GM18499 (cell line): ENCODE measurements around the gene CHD2.
"Not testable (repeated sequence)": the region's sequence is repeated elsewhere in the genome, so short reads cannot be mapped to it uniquely, and the experiment has no call there.

Experiments used
- ATAC-seq: cut with Tn5 transposase; IDR thresholded peaks from one replicate; pipeline ENCODE4 v1.9.1; 2021; ENCODE audit warnings: moderate number of reproducible peaks; ENCODE audit not compliant: insufficient read depth, unreplicated experiment

CHD2 gene

GRCh38 chr15:92903966-92904721 lies 4.0 kb downstream of the CHD2 start:
- ATAC-seq = peak; percentile 42

DNA sequence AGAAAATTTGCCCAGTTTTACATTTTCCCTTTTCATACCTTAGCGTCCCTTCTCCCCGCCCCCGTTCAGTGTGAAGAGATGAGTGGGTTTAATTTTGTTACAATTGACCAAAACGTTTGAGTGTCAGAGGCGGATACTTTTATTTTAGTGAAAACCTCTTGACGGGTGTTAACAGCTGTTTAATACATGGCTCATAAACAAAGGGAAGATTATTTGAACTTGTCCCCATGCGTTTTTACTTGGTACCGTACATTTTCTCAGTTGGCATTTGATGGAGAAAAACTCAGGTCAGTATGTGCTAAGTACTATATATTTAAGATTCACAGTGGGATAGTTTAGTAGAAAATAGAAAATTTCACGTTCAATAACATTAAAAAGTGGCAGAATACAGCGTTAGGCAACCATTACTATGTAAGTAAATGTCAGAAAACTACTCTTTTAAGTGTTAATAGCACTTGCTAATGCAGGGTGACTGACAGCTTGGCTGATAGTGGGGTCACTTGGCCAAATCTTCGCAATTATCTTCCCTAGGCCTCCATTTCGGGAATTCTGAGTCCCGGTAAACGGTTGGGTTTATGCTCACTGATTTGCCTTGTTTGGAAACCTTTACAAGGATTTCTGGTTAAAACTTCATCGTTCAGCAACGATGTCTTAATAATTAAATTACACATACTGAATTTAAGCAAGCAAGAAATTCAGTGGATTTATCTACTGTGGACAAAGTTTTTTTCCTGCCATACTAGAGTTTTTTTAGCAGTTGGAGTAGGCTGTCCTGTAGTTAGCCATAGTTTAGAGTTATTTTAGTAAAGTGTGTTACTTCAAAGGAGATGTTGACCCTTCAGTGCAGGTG lies 4.8 kb downstream of the CHD2 start:
- no peak for ATAC-seq

GRCh38 chr15:92906020-92906419 lies 5.9 kb downstream of the CHD2 start:
- ATAC-seq = no peak

GRCh38 chr15:92906563-92907081 lies 6.5 kb downstream of the CHD2 start:
- ATAC-seq = peak; percentile 46

DNA sequence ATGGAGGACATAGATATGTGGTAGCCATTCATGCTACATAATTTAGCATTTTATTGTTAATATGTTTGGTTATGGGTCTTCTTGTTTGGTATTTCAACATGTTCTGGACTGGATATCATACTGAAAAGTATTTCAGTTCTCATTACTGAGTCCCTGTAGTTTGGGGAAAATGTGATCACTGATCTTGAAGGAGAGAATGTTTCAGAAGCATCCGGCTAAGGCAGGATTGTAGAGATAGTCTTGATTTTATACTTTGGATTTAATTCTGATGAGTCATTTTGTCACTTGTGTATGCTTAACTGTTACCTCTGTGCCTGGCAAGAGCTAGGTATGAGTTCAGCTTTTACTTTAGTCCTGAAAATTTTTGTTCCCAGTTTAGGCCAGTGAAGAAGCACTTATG lies 7.1 kb downstream of the CHD2 start:
- no peak for ATAC-seq

DNA sequence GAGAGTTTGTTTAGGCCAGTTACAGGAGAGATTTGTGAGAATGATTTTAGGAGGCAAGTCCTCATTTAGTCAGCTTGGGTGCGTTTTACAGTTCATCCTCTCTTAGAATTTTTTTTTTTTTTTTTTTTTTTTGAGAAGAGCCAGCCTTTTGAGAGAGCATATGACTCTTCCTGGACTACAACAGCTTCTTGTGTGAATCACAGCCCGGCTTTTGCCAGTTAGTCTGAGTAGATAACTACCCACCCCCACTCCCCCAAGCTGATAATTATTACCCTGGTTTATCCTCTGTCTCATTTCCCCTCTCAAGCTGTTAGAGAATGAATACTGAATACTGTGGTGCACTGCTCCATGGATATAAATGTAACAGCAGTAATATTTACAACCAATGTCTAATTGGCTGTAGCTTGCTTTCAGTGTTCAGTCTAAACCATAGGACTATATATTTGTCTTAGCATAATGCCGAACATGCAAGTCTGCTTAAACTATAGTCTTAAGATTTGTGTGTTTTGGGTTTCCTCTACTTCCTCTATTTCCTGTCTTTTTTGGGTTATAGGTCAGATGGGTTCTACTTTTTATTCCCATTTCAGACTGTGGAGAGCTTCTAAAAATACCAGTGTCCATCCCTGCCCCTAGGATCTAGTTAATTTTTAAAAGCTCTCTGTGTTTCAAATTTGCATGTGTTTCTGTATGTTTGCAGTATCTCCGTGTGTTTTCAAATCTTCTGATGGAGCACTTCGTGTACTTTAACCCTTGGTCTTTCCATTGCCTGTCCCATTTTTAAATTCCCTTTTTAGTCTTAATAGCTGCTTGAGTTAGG lies 8.0 kb downstream of the CHD2 start:
- ATAC-seq = no peak

- ATAC-seq = no peak
Observed at GRCh38 chr15:92908713-92909057, 8.6 kb downstream of the CHD2 start.

GRCh38 chr15:92909136-92909781 lies 9.1 kb downstream of the CHD2 start:
- no peak for ATAC-seq

DNA sequence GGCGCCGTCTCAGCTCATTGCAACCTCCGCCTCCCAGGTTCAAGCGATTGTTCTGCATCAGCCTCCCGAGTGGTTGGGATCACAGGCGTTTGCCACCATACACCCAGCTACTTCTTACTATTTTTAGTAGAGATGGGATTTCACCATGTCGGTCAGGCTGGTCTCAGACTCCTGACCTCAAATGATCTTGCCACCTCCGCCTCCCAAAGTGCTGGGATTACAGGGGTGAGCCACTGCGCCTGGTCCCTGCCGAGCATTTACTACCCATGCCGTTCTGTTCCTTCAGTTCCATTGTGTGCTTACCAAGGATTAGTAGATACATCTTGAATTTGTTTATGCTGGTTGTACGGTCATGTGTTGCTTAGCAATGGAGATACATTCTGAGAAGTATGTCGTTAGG lies 10.3 kb downstream of the CHD2 start:
- no peak for ATAC-seq

DNA sequence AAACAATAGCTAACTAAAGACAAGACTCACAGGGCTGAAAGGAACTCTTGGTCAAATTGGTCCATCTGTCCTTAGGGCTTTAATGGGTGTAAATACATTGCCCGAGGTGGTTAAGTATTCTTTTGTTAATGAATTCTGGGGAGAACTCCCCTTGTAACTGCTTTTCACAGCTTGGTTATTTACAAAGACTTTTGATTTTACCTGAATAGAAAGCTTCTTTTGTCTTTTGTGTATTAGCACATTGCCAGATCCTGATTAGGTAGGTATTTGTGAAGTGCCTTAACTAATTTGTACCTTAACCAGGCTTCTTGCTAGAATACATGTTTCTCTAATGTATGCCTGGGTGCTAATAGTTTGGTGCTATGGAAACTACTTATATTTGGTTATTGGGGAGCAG lies 14.0 kb downstream of the CHD2 start:
- no peak for ATAC-seq

DNA sequence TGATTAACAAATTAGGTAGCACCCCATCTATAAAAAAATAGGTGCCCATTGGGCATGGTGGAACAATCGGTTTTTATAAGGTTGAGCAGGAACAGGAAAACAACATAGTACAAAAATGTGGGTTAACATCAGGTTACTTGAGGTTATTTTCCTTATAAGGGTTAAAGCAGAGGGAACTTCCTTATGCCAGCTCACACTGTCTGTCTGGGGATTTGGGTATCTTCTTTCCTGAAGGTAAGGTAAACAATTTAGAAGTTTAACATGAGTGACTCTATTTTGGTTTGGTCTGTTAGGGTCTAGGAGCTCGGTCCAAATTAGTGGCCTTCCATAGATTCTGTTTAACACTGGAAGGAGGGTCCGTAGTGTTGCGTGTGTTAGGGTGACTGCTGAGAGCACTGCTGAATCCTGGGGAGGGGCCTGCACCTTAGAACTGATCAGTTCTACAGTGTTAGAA lies 14.7 kb downstream of the CHD2 start:
- ATAC-seq = no peak

GRCh38 chr15:92915766-92916435 lies 15.8 kb downstream of the CHD2 start:
- ATAC-seq = no peak

- no peak for ATAC-seq
Observed at GRCh38 chr15:92917598-92918407, 17.7 kb downstream of the CHD2 start.

- ATAC-seq = not testable (repeated sequence)
Observed at GRCh38 chr15:92918881-92919280, 18.8 kb downstream of the CHD2 start.

- ATAC-seq = no peak
Observed at GRCh38 chr15:92920595-92921161, 20.6 kb downstream of the CHD2 start.

- ATAC-seq = no peak
Observed at GRCh38 chr15:92921215-92922131, 21.3 kb downstream of the CHD2 start.

- no peak for ATAC-seq
Observed at GRCh38 chr15:92922418-92923002, 22.4 kb downstream of the CHD2 start.
